HG03520 (cell line): Measurements from ENCODE around the gene SGO2.

Experiments used
- ATAC-seq: cut with Tn5 transposase; IDR thresholded peaks from one replicate; pipeline ENCODE4 v1.9.1; 2021; ENCODE audit warnings: mild to moderate bottlenecking, moderate library complexity; ENCODE audit not compliant: unreplicated experiment

SGO2 gene, protein sequence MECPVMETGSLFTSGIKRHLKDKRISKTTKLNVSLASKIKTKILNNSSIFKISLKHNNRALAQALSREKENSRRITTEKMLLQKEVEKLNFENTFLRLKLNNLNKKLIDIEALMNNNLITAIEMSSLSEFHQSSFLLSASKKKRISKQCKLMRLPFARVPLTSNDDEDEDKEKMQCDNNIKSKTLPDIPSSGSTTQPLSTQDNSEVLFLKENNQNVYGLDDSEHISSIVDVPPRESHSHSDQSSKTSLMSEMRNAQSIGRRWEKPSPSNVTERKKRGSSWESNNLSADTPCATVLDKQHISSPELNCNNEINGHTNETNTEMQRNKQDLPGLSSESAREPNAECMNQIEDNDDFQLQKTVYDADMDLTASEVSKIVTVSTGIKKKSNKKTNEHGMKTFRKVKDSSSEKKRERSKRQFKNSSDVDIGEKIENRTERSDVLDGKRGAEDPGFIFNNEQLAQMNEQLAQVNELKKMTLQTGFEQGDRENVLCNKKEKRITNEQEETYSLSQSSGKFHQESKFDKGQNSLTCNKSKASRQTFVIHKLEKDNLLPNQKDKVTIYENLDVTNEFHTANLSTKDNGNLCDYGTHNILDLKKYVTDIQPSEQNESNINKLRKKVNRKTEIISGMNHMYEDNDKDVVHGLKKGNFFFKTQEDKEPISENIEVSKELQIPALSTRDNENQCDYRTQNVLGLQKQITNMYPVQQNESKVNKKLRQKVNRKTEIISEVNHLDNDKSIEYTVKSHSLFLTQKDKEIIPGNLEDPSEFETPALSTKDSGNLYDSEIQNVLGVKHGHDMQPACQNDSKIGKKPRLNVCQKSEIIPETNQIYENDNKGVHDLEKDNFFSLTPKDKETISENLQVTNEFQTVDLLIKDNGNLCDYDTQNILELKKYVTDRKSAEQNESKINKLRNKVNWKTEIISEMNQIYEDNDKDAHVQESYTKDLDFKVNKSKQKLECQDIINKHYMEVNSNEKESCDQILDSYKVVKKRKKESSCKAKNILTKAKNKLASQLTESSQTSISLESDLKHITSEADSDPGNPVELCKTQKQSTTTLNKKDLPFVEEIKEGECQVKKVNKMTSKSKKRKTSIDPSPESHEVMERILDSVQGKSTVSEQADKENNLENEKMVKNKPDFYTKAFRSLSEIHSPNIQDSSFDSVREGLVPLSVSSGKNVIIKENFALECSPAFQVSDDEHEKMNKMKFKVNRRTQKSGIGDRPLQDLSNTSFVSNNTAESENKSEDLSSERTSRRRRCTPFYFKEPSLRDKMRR

GRCh38 chr2:200525882-200526651, at the start of gene SGO2:
TSS of gene SGO2 (plus strand) at chr2:200526207. CDS start at chr2:200532976, 6,769 bp downstream.
- ATAC-seq, result peak; percentile 100

DNA sequence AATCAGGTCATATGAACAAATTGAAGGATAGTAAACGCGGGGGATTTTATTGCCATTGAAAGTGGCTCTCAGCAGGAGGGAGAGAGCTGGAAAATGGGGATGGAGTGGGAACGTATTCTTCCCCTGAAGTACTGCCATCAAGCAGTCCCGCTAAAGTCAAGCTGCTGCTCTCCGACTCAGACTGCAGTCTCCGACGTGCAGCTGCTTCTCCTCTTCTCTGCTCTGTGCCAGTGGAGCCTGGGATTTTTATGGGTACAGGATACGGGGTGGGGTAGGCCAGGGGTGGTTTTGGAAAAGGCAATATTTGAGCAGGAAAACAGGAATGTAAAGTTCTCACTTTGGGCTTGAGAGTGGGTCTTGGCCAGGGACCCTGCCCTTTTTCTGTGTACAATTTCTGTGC, 49.2 kb upstream of the SGO2 start:
- ATAC-seq, result no peak

- no peak for ATAC-seq
Measured at GRCh38 chr2:200477667-200478131, 48.3 kb upstream of the SGO2 start.

GRCh38 chr2:200479692-200480265, 46.2 kb upstream of the SGO2 start:
- ATAC-seq, result no peak

DNA sequence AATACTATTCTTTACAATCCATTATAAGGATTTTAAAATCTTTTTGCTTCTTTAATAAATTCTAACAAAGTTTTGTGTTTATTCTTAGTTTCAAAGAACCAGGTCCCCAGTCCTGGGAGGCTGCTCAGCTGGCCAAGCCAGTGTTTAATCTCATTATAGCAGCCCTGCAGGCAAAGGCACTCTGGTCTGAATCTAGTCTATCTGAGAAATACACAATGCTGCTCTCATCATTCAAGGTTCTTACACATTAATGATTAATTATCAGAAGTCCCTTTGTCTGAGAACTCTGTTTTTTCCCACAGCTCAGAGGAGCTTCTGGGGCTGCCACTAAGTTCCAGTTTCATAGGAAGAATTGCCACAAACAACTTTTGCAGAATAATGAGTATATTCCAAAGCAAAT, 43.8 kb upstream of the SGO2 start:
- peak; percentile 47 for ATAC-seq

DNA sequence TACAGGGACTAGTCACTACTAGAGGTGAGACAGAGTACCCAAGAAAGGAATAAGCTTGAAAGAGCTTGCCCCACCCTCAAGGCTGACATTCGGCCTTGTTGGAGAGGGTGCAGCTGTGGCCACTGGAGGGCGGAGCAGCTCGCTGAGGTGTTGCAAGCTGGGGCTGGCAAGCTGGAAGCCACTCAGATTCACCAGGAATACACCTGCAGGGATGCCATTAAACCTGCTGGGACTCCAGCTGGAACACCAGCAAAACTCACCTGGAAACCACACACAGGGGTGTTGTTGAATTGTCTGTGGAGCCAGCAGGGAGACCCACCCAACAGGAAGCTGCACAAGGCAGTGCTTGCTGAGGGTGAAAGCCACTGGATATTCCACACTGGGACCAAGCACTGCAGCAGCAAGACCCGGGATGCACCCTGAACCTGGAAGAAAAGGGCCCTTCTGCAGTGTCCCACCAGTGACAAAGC, 42.2 kb upstream of the SGO2 start:
- peak; percentile 79 for ATAC-seq

- ATAC-seq, result no peak
Measured at GRCh38 chr2:200484934-200485333, 41.1 kb upstream of the SGO2 start.

DNA sequence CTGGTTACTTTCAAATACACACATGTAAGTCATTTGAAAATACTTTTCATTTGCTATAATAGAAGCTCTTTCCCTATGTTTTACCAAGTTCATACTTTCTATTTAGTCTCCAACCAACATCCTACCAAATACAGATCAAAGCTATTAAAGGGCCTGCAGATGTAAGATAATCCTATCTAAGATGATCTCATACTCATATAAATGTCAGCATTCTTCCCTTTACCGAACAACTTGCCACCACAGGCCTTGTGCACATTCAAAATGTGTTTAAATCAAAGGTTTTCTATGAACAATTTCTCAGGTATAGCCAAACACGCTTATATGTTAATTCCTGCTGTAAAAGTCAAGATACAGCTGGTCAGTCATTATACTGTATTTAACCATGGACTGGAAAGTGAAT, 39.5 kb upstream of the SGO2 start:
- no peak for ATAC-seq

- no peak for ATAC-seq
Measured at GRCh38 chr2:200488169-200488568, 37.8 kb upstream of the SGO2 start.

DNA sequence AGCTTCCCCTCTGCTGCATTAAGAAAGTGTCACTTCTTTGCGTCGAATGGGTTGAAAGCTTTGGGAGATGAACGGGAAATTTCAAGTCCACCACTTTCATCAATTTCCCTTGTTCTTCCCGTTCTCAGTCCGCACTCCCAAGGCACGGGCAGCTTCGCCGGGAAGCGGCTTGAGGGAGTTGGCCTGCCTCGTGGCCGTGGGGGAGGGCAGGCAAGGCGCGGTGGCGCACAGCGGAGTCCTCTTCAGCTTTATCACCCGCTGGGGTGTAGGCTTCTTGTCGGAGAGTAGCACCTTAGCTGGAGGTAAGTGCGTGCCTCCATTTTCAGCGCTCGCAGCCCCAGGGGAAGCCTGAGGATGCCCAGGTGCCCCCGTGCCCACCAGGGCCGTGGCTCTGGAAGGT, 36.0 kb upstream of the SGO2 start:
- ATAC-seq, result no peak

GRCh38 chr2:200492656-200493055, 33.4 kb upstream of the SGO2 start:
- ATAC-seq, result no peak

GRCh38 chr2:200494048-200494447, 32.0 kb upstream of the SGO2 start:
- no peak for ATAC-seq

GRCh38 chr2:200496696-200497095, 29.3 kb upstream of the SGO2 start:
- ATAC-seq, result no peak

GRCh38 chr2:200498402-200499162, 27.4 kb upstream of the SGO2 start:
- ATAC-seq, result no peak

- ATAC-seq, result no peak
Measured at GRCh38 chr2:200502196-200502595, 23.8 kb upstream of the SGO2 start.

- ATAC-seq, result no peak
Measured at GRCh38 chr2:200506679-200507078, 19.3 kb upstream of the SGO2 start.

DNA sequence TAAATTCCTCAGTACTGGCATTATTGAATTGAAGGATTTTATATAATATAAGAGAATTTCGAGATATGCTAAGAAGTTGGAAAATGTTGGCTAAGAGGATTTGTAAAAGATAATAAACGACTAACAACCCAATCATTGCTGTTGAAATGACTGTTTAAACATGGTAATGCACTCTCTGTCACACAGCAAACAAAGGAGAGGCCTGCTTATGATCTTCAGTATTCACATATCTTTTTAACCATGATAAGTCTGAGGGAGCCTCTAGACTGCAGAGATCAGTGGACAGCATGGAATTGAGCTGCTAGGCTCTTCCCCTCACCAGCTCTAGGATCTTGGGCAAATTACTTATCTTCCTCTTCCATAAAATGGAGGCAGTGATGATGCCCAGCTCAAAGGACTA, 18.8 kb upstream of the SGO2 start:
- ATAC-seq, result no peak

- no peak for ATAC-seq
Measured at GRCh38 chr2:200509235-200509611, 16.8 kb upstream of the SGO2 start.
